Measurements from ENCODE around the gene BABAM2. TPM values are rescaled to one million over a fixed set of nuclear protein-coding genes. Genes with fewer than 3 reads are reported as not detected.

BABAM2 gene
- total RNA-seq, 1 experiment from 2014 or later = 27.1 TPM

DNA sequence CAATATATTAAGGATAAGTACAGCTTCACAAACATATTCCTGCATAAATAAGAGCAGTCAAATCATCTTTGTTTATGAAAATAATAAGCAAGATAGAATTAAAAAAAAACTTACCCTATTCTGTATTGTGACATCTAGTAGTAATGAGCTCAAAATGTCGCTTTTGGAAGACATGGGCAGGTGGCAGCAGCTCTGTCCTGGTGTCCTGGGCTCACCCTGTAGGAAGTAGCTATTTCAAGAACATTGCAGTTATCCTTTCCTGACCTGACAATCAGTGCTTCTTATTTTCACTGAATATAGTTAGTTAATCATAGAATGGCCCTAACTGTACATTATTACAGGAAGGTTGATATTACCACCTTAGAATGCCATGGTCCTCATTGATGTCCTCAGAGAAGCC lies 229.1 kb downstream of the BABAM2 start:
- Histone ChIP-seq H3K27me3 (ENCODE audit: insufficient read depth, low read length) (no peaks in the 10 kb centered on the region), H3K23ac (ENCODE audit: insufficient read length, low read depth, low read length) (no peak overlapping the region), H2AK5ac (ENCODE audit: insufficient read length, low read length) (no peak overlapping the region), H4K91ac (ENCODE audit: insufficient read length, low read depth, low read length) (no peak overlapping the region), H3K14ac (ENCODE audit: insufficient read depth, low read length) (no peak overlapping the region), H3K56ac (ENCODE audit: insufficient read length, low read depth, low read length) (no peak overlapping the region), H3K9me3 (ENCODE audit: control insufficient read depth, low read depth, low read length) (no peaks in the 10 kb centered on the region), H2AFZ (ENCODE audit: low read length) (no peak overlapping the region), H3K9ac (ENCODE audit: extremely low read depth, insufficient read length, low read length) (no peak overlapping the region), H3K4me2 (ENCODE audit: insufficient read depth, insufficient read length, low read length) (no peak overlapping the region), H2BK15ac (ENCODE audit: low read depth, low read length) (no peak overlapping the region), H2BK120ac (ENCODE audit: low read depth, low read length, poor library complexity, severe bottlenecking) (no peak overlapping the region), H2BK20ac (ENCODE audit: low read depth, low read length, poor library complexity, severe bottlenecking) (no peak overlapping the region), H4K5ac (ENCODE audit: insufficient read length, low read depth, low read length) (no peak overlapping the region), H4K8ac (replicated peaks; ENCODE audit: insufficient read length, low read depth, low read length) (no peak overlapping the region), H3K27ac (ENCODE audit: insufficient read length, low read depth, low read length) (no peak overlapping the region), H3K4me1 (ENCODE audit: insufficient read depth, low read length) (no peaks in the 10 kb centered on the region), H4K20me1 (ENCODE audit: control insufficient read depth, insufficient read depth, insufficient read length) (no peaks in the 10 kb centered on the region), H3K4ac (ENCODE audit: low read depth, low read length) (no peak overlapping the region), H2BK5ac (ENCODE audit: insufficient read length, low read length) (no peak overlapping the region), H3T11ph (ENCODE audit: low read length) (no peak overlapping the region), H2BK12ac (ENCODE audit: insufficient read length, low read depth, low read length) (no peak overlapping the region), H3K79me1 (ENCODE audit: insufficient read depth, low read depth, low read length, poor library complexity, severe bottlenecking) (no peaks in the 10 kb centered on the region), H3K18ac (ENCODE audit: insufficient read length, low read depth, low read length) (no peak overlapping the region), H3K79me2 (ENCODE audit: insufficient read depth, low read length) (no peaks in the 10 kb centered on the region), H3K23me2 (ENCODE audit: insufficient read length, low read depth, low read length, poor library complexity, severe bottlenecking) (no peaks in the 10 kb centered on the region)
- Mint-ChIP-seq H3K4me1 (no peaks in the 10 kb centered on the region), H3K27ac (no peak overlapping the region), H3K27me3 (ENCODE audit: low read depth) (no peaks in the 10 kb centered on the region), H3K36me3 (ENCODE audit: insufficient read depth in 1 of 3, low read depth in 3 of 3) (no peaks in the 10 kb centered on the region), H3K9me3 (no peaks in the 10 kb centered on the region; a peak in 1 of 5 replicates), H3K4me3 (no peak overlapping the region)
- TF ChIP-seq, protein P1, sequence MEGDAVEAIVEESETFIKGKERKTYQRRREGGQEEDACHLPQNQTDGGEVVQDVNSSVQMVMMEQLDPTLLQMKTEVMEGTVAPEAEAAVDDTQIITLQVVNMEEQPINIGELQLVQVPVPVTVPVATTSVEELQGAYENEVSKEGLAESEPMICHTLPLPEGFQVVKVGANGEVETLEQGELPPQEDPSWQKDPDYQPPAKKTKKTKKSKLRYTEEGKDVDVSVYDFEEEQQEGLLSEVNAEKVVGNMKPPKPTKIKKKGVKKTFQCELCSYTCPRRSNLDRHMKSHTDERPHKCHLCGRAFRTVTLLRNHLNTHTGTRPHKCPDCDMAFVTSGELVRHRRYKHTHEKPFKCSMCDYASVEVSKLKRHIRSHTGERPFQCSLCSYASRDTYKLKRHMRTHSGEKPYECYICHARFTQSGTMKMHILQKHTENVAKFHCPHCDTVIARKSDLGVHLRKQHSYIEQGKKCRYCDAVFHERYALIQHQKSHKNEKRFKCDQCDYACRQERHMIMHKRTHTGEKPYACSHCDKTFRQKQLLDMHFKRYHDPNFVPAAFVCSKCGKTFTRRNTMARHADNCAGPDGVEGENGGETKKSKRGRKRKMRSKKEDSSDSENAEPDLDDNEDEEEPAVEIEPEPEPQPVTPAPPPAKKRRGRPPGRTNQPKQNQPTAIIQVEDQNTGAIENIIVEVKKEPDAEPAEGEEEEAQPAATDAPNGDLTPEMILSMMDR (conservative IDR thresholded peaks at IDR 0.05) = no peak
- no peak for DNase-seq
- no CpG with 5 or more reads among the region's 1 CpG for WGBS (ENCODE audit: extremely low coverage, insufficient read length, low lambda C conversion rate)

Measured in H9 (cell line).